Peyer's patch (tissue), 4 donors: ENCODE data around the gene MED10. TPM values are rescaled to one million over a fixed set of nuclear protein-coding genes. Genes with fewer than 3 reads are reported as not detected.

Experiments
- DNase-seq, 3 donors: peaks; one replicate each; pipeline ENCODE4 v3.0.0-alpha.2; 2017 to 2019
- H3K27ac ChIP-seq, 4 donors: fragments of 200-600 bp; sonication (generic); one replicate each; pipeline ENCODE4 v1.5.1; 2016 to 2019
- H3K27me3 ChIP-seq, 2 donors: fragments of 200-600 bp; sonication (generic); one replicate each; pipeline ENCODE4 v1.5.1; 2019
- H3K36me3 ChIP-seq, 3 donors: fragments of 200-600 bp; sonication (generic); one replicate each; pipeline ENCODE4 v1.5.1; 2016 to 2019
- H3K4me1 ChIP-seq, 4 donors: fragments of 200-600 bp; sonication (generic); one replicate each; pipeline ENCODE4 v1.5.1; 2016 to 2019
- H3K4me3 ChIP-seq, 4 donors: fragments of 200-600 bp; sonication (generic); 1 replicate in 3 of 4; 2 replicates in 1 of 4; pipeline ENCODE4 v1.5.1; 2016 to 2019; ENCODE audit warnings: mild to moderate bottlenecking in 1 of 4
- H3K9me3 ChIP-seq, 4 donors: fragments of 200-600 bp; sonication (generic); one replicate each; pipeline ENCODE4 v1.5.1; 2016 to 2019; ENCODE audit warnings: mild to moderate bottlenecking in 1 of 4
- POLR2A ChIP-seq, 2 donors: fragments of 450-650 bp; IDR thresholded peaks; one replicate each; pipeline ENCODE4 v1.5.1; 2017; ENCODE audit warnings: antibody characterized with exemption in 2 of 2, mild to moderate bottlenecking in 2 of 2, moderate library complexity in 2 of 2
- total RNA-seq, 4 donors: library from RNA; depleted of rRNA; stranded (reverse); fragments of >200 nt; gene quantifications; one replicate each; pipeline ENCODE4 v1.1.0, GENCODE V29; 2016
- TF ChIP-seq, protein P1 (sequence below), 6 experiments: fragments of 450-650 bp in 4 of 6; fragments of 200-600 bp in 2 of 6; sonication (generic) in 1 of 6; IDR thresholded peaks; one replicate each; pipeline ENCODE4 v1.5.1; 2017 to 2019; ENCODE audit warnings: antibody characterized with exemption in 6 of 6, mild to moderate bottlenecking in 3 of 6, moderate library complexity in 1 of 6

The MED10 gene
- total RNA-seq, 4 donors from 2014 or later, result 20.8 to 42.9 (median 26.5) TPM

DNA sequence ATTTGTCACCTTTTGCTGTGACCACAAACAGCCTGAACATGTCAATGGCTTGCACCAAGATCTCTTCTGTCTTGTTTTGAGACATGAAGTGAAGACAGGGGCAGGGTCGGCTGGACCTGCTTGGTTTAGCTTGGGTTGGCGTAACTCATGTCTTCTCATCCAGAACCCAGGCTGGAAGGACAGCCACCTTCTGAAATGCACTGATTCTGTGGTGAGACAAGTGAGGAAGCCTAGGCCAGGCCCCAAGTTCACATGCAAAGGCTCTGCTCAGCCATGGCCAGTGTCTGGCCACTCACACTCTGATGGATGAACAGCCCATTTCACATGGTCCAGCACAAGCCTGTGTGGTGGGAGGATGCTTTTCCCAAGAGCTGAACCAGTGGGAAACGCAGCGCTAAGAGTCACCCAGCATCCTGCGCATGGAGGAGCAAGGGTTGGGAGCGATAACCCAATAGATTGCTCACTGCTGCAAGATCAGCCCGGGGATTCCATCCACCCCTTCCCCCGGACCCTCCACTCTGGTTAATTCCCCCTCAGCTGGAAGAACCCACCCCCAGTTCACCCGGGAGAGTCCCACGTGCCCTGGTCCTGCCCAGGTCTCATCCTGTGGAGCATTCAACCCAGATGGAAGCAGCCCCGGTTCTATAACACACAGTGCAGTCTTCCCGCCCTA lies 16.2 kb upstream of the MED10 start:
- Histone ChIP-seq H3K36me3 (no peaks in the 10 kb centered on the region), H3K27me3 (no peaks in the 10 kb centered on the region), H3K4me3 (no peak overlapping the region), H3K4me1 (no peaks in the 10 kb centered on the region), H3K27ac (no peak overlapping the region), H3K9me3 (no peaks in the 10 kb centered on the region)
- DNase-seq, result no peak
- TF ChIP-seq, protein P1, sequence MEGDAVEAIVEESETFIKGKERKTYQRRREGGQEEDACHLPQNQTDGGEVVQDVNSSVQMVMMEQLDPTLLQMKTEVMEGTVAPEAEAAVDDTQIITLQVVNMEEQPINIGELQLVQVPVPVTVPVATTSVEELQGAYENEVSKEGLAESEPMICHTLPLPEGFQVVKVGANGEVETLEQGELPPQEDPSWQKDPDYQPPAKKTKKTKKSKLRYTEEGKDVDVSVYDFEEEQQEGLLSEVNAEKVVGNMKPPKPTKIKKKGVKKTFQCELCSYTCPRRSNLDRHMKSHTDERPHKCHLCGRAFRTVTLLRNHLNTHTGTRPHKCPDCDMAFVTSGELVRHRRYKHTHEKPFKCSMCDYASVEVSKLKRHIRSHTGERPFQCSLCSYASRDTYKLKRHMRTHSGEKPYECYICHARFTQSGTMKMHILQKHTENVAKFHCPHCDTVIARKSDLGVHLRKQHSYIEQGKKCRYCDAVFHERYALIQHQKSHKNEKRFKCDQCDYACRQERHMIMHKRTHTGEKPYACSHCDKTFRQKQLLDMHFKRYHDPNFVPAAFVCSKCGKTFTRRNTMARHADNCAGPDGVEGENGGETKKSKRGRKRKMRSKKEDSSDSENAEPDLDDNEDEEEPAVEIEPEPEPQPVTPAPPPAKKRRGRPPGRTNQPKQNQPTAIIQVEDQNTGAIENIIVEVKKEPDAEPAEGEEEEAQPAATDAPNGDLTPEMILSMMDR (IDR thresholded peaks at IDR 0.05), result no peak
- no peak for TF ChIP-seq POLR2A (IDR thresholded peaks at IDR 0.05)

- no peak for TF ChIP-seq POLR2A (IDR thresholded peaks at IDR 0.05)
- TF ChIP-seq, protein P1 (IDR thresholded peaks at IDR 0.05), result no peak
- no peaks in the 10 kb centered on the region for H3K27me3 ChIP-seq
Observed at GRCh38 chr5:6393596-6394194, 15.3 kb upstream of the MED10 start.

GRCh38 chr5:6392561-6392960 lies 14.2 kb upstream of the MED10 start:
- TF ChIP-seq POLR2A (IDR thresholded peaks at IDR 0.05), result no peak
- TF ChIP-seq, protein P1 (IDR thresholded peaks at IDR 0.05), result no peak
- Histone ChIP-seq H3K27me3 (no peaks in the 10 kb centered on the region), H3K4me1 (no peaks in the 10 kb centered on the region), H3K9me3 (no peaks in the 10 kb centered on the region), H3K27ac (no peak overlapping the region), H3K36me3 (no peaks in the 10 kb centered on the region), H3K4me3 (no peak overlapping the region)
- no peak for DNase-seq

More at GRCh38 chr5:6393596-6394194, 15.3 kb upstream of the MED10 start:
- H3K4me3 ChIP-seq, result no peak overlapping the region
- no peaks in the 10 kb centered on the region for H3K4me1 ChIP-seq
- no peaks in the 10 kb centered on the region for H3K36me3 ChIP-seq
- no peak for DNase-seq
- H3K27ac ChIP-seq, result no peak overlapping the region
- no peaks in the 10 kb centered on the region for H3K9me3 ChIP-seq

DNA sequence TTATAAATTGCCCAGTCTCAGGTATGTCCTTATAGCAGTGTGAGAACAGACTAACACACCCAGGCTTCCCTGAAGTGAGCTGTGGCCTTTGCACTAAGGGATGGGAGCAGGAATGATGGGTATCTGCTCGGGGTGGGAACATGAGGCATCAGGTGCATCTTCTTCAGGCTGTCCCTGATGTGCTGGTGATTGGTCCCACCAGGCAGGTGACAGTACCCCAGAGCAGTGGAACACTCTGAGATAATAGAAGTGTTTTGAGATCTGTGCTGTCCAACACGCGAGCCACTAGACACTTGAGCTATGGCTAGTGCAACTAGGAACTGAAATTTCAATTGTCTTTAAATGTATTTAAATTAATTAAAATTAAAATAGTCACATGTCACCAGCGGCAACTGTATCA lies 12.8 kb upstream of the MED10 start:
- TF ChIP-seq, protein P1 (IDR thresholded peaks at IDR 0.05), result no peak
- H3K27ac ChIP-seq, result no peak overlapping the region
- H3K36me3 ChIP-seq, result no peaks in the 10 kb centered on the region

GRCh38 chr5:6389946-6390530 lies 11.7 kb upstream of the MED10 start:
- Histone ChIP-seq H3K27ac (no peak overlapping the region), H3K4me1 (no peaks in the 10 kb centered on the region), H3K27me3 (no peaks in the 10 kb centered on the region), H3K36me3 (no peaks in the 10 kb centered on the region), H3K9me3 (no peaks in the 10 kb centered on the region), H3K4me3 (no peak overlapping the region)
- TF ChIP-seq, protein P1 (IDR thresholded peaks at IDR 0.05), result no peak
- TF ChIP-seq POLR2A (IDR thresholded peaks at IDR 0.05), result no peak
- no peak for DNase-seq

More for the DNA sequence above, 12.8 kb upstream of the MED10 start:
- no peaks in the 10 kb centered on the region for H3K4me1 ChIP-seq
- H3K27me3 ChIP-seq, result no peaks in the 10 kb centered on the region
- H3K4me3 ChIP-seq, result no peak overlapping the region
- DNase-seq, result no peak
- H3K9me3 ChIP-seq, result no peaks in the 10 kb centered on the region
